Stimulated activated CD8-positive, alpha-beta memory T cell treated with anti-CD3 and anti-CD28 coated beads, Interleukin-7, amount 100 ng/mL, for 48 hours (primary cell): ENCODE results near the gene TXNRD1.
"Not testable (repeated sequence)": the region's sequence is repeated elsewhere in the genome, so short reads cannot be mapped to it uniquely, and the experiment has no call there.

Source experiments
- DNase-seq, 2 donors: peaks; one replicate each; pipeline ENCODE4 v3.0.0-alpha.2; 2020; ENCODE audit warnings: low read depth in 1 of 2; ENCODE audit errors: extremely low read depth in 1 of 2

TXNRD1 gene

GRCh38 chr12:104320627-104321024 lies 105.0 kb downstream of the TXNRD1 start:
- DNase-seq = no peak

- no peak for DNase-seq
Observed at GRCh38 chr12:104321949-104322348, 106.4 kb downstream of the TXNRD1 start.

- not testable (repeated sequence) for DNase-seq
Observed at GRCh38 chr12:104322533-104322932, 107.0 kb downstream of the TXNRD1 start.

- DNase-seq = no peak
Observed at GRCh38 chr12:104323899-104324298, 108.3 kb downstream of the TXNRD1 start.

- DNase-seq = not testable (repeated sequence)
Observed at GRCh38 chr12:104328278-104328677, 112.7 kb downstream of the TXNRD1 start.

GRCh38 chr12:104328790-104329189 lies 113.2 kb downstream of the TXNRD1 start:
- DNase-seq = no peak

GRCh38 chr12:104329707-104330532 lies 114.3 kb downstream of the TXNRD1 start:
- no peak for DNase-seq

GRCh38 chr12:104331376-104331775 lies 115.8 kb downstream of the TXNRD1 start:
- DNase-seq = no peak

GRCh38 chr12:104332273-104332672 lies 116.7 kb downstream of the TXNRD1 start:
- DNase-seq = not testable (repeated sequence)

- no peak for DNase-seq
Observed at GRCh38 chr12:104333692-104334255, 118.2 kb downstream of the TXNRD1 start.

GRCh38 chr12:104334581-104334980 lies 119.0 kb downstream of the TXNRD1 start:
- no peak for DNase-seq

- DNase-seq = no peak
Observed at GRCh38 chr12:104336115-104336514, 120.5 kb downstream of the TXNRD1 start.

- no peak for DNase-seq
Observed at GRCh38 chr12:104337030-104337558, 121.5 kb downstream of the TXNRD1 start.

- no peak for DNase-seq
Observed at GRCh38 chr12:104339663-104340062, 124.1 kb downstream of the TXNRD1 start.

GRCh38 chr12:104340177-104340576 lies 124.6 kb downstream of the TXNRD1 start:
- no peak for DNase-seq

GRCh38 chr12:104340925-104341611 lies 125.5 kb downstream of the TXNRD1 start:
- no peak for DNase-seq

- no peak for DNase-seq
Observed at GRCh38 chr12:104342147-104342546, 126.6 kb downstream of the TXNRD1 start.

- DNase-seq = no peak
Observed at GRCh38 chr12:104342635-104343249, 127.2 kb downstream of the TXNRD1 start.

GRCh38 chr12:104344682-104345081 lies 129.1 kb downstream of the TXNRD1 start:
- DNase-seq = no peak

GRCh38 chr12:104345234-104346066 lies 129.9 kb downstream of the TXNRD1 start:
- no peak for DNase-seq
